ENCODE measurements around the gene CPEB3.

Gene CPEB3

DNA sequence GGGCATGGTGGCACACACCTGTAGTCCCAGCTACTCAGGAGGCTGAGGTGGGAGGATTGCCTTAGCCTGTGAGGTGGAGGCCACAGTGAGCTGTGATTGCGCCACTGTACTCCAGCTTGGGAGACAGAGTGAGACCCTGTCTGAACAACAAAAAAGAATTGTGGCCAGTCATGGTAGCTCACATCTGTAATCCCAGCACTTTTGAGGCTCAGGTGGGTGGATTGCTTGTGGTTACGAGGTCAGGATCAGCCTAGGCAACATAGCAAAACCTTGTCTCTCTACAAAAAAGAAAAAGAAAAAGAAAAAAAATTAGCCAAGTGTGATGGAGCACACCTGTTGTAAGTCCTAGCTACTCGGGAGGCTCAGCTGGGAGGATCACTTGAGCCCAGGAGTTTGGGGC is 22.9 kb upstream of the CPEB3 start:
- TF ChIP-seq, protein P1, sequence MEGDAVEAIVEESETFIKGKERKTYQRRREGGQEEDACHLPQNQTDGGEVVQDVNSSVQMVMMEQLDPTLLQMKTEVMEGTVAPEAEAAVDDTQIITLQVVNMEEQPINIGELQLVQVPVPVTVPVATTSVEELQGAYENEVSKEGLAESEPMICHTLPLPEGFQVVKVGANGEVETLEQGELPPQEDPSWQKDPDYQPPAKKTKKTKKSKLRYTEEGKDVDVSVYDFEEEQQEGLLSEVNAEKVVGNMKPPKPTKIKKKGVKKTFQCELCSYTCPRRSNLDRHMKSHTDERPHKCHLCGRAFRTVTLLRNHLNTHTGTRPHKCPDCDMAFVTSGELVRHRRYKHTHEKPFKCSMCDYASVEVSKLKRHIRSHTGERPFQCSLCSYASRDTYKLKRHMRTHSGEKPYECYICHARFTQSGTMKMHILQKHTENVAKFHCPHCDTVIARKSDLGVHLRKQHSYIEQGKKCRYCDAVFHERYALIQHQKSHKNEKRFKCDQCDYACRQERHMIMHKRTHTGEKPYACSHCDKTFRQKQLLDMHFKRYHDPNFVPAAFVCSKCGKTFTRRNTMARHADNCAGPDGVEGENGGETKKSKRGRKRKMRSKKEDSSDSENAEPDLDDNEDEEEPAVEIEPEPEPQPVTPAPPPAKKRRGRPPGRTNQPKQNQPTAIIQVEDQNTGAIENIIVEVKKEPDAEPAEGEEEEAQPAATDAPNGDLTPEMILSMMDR (IDR thresholded peaks at IDR 0.05; ENCODE audit: borderline replicate concordance, control extremely low read depth, extremely low read depth, insufficient read depth, missing control alignments) = no peak
- in situ Hi-C loops (cut with MboI; ENCODE audit: low sequenced_read_pairs, unreplicated experiment) = no loop called here
- DNase-seq (ENCODE audit: low spot score) = no peak

DNA sequence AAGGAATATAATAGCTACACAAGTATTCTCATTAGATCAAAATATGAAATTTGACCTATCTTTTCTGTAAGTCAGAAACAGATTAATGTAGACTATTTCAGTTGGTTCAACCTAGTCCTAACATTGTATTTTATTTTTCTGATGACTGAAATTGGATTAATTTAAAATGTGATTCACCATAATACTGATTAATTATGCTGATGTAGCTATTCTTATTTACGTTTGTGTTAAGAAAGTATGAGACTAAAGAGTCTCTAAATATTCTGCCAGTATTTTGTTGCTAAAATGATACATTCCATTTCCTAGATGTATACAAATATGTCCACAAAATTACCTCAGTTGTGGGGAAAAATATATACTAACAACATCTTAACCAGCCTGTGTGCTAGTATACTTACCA is 18.4 kb upstream of the CPEB3 start:
- in situ Hi-C loops (cut with MboI; ENCODE audit: low sequenced_read_pairs, unreplicated experiment) = no loop called here
- DNase-seq (ENCODE audit: low spot score) = no peak
- TF ChIP-seq, protein P1 (IDR thresholded peaks at IDR 0.05; ENCODE audit: borderline replicate concordance, control extremely low read depth, extremely low read depth, insufficient read depth, missing control alignments) = no peak

DNA sequence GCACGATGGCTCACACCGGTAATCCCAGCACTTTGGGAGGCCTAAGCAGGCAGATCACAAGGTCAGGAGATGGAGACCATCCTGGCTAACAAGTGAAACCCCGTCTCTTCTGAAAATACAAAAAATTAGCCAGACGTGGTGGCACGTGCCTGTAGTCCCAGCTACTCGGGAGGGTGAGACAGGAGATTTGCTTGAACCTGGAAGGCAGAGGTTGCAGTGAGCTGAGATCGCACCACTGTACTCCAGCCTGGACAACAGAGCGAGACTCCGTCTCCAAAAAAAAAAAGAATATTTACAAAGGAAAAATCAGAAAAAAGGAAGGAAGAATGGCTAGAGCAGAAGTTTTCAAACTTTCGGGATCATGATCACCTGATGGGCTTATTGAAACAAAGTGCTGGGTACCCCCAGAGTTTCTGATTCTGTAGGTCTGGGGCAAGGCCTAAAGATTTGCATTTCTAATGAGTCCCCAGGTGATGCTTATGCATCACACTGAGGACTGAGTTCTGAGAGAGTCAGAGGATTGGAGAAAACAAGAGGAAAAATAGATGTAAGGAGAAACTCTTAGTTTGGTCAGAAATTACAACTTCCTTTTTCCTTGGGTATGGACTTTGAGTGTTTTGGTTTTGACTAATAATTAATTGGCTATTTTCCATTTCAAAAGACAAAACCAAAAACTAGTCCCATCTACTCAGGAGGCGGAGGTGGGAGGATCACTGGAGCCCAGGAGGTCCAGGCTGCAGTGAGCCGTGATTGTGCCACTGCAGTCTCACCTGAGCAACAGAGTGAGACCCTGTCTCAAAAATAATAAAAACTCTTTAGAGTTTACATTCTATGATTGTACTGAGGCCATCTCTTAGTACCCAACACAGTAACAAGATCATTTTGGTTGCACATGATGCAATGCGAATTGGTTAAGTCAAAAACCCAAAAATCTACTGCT is 14.5 kb upstream of the CPEB3 start:
- no peak for DNase-seq (ENCODE audit: low spot score)
- in situ Hi-C loops (cut with MboI; ENCODE audit: low sequenced_read_pairs, unreplicated experiment) = no loop called here
- TF ChIP-seq, protein P1 (IDR thresholded peaks at IDR 0.05; ENCODE audit: borderline replicate concordance, control extremely low read depth, extremely low read depth, insufficient read depth, missing control alignments) = no peak

DNA sequence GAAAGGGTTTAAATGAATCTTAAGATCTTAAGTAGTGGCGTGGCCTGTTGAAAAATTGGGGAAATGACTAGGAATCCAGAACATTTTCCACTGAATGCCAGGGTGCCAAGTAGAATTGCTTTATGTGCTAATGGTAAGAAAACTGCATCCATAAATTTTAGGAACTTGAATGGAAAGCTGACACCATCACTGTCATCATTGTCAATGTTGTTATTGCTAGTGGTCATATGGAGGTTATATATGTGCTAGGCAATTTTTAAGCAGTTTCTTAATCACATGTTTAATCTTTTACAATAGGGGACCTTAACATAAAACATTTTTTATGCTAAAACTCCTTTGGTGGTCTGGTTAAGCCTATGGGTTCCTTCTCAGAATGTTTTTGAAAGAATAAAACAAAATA is 13.2 kb upstream of the CPEB3 start:
- no peak for DNase-seq (ENCODE audit: low spot score)
- in situ Hi-C loops (cut with MboI; ENCODE audit: low sequenced_read_pairs, unreplicated experiment) = no loop called here
- TF ChIP-seq, protein P1 (IDR thresholded peaks at IDR 0.05; ENCODE audit: borderline replicate concordance, control extremely low read depth, extremely low read depth, insufficient read depth, missing control alignments) = no peak

DNA sequence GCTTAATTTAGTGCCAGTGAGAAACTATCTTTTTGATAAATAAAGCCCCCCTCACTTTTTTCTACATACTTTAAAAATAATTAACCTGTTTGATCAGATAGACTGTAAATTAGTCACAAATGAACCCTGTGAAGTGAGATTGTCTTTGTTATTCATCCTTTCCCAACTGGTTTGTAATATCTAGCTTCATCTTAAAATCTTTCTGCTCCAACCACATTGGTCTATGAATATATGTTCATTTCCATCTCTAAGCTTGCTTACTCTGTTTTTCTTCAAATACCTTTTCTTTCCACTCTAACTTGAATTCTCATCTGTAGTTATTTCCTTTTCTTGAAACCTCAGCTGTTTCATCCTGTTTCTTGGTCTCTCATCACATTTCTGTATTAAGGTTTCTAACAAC is 12.2 kb upstream of the CPEB3 start:
- in situ Hi-C loops (cut with MboI; ENCODE audit: low sequenced_read_pairs, unreplicated experiment) = no loop called here
- TF ChIP-seq, protein P1 (IDR thresholded peaks at IDR 0.05; ENCODE audit: borderline replicate concordance, control extremely low read depth, extremely low read depth, insufficient read depth, missing control alignments) = no peak

DNA sequence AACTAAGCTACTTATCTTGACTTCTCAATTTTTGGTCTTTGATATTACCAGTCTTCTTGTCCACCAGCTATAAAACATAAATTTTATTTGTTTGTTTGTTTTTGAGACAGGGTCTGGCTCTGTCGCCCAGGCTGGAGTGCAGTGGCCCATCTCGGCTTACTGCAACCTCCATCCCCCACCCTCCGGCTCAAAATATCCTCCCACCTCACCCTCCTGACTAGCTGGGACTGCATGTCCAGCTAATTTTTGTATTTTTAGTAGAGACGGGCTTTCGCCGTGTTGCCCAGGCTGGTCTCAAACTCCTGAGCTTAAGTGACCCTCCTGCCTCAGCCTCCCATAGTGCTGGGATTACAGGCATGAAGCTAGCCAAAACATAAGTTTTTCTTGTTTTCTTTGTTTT is 7.6 kb upstream of the CPEB3 start:
- TF ChIP-seq, protein P1 (IDR thresholded peaks at IDR 0.05; ENCODE audit: borderline replicate concordance, control extremely low read depth, extremely low read depth, insufficient read depth, missing control alignments) = no peak
- DNase-seq (ENCODE audit: low spot score) = no peak
- in situ Hi-C loops (cut with MboI; ENCODE audit: low sequenced_read_pairs, unreplicated experiment) = loop anchor here (25.0 kb wide), 1 partner anchor 211 kb away; no protein-coding TSS in a partner anchor

More for the DNA sequence above, 12.2 kb upstream of the CPEB3 start:
- no peak for DNase-seq (ENCODE audit: low spot score)
